GM12872 (cell line): ENCODE measurements around the gene FAM186B.

ENCODE experiments used
- TF ChIP-seq, protein P1 (sequence below): IDR thresholded peaks from 3 replicates; pipeline ENCODE4 v1.5.1; 2011; ENCODE audit warnings: low read depth, mild to moderate bottlenecking, low read length, moderate library complexity; ENCODE audit not compliant: insufficient read depth

Gene FAM186B

DNA sequence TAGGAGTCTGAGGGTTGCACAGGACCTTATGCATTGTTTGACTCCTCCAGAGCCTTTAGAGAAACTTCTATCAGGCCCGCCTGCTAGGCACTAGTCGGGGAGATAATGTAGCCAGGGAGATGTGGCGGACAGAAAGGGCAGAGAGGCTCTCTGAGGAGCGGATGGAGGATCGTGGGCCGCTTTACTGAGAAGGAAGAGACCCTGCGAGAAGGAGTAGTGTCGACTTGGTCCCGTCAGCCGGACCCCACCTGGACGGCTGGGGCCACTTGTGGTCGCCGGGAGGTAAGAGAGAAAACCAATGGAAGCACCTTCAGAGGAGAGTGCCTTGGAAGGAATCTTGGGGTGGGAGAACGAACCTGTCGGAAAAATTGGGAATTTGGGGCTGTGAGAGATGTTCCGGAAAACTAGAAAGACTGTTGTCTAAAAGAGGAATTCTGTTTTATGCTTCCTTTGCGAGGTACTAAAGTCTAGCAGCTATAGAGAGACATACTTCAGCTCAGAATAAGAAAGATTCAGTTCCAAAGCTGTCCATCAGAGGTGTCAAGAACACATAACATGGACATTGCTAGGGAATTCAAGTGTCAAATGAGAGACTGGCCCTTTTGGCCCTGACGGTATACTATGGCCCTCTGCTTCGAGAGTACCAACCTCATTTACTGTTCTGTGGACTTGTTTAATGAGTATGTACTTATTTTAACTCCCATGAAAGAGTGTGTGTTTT, 36.8 kb downstream of the FAM186B start:
- TF ChIP-seq, protein P1, sequence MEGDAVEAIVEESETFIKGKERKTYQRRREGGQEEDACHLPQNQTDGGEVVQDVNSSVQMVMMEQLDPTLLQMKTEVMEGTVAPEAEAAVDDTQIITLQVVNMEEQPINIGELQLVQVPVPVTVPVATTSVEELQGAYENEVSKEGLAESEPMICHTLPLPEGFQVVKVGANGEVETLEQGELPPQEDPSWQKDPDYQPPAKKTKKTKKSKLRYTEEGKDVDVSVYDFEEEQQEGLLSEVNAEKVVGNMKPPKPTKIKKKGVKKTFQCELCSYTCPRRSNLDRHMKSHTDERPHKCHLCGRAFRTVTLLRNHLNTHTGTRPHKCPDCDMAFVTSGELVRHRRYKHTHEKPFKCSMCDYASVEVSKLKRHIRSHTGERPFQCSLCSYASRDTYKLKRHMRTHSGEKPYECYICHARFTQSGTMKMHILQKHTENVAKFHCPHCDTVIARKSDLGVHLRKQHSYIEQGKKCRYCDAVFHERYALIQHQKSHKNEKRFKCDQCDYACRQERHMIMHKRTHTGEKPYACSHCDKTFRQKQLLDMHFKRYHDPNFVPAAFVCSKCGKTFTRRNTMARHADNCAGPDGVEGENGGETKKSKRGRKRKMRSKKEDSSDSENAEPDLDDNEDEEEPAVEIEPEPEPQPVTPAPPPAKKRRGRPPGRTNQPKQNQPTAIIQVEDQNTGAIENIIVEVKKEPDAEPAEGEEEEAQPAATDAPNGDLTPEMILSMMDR: peak; percentile 11; the same call in 1 of the 3 replicates

DNA sequence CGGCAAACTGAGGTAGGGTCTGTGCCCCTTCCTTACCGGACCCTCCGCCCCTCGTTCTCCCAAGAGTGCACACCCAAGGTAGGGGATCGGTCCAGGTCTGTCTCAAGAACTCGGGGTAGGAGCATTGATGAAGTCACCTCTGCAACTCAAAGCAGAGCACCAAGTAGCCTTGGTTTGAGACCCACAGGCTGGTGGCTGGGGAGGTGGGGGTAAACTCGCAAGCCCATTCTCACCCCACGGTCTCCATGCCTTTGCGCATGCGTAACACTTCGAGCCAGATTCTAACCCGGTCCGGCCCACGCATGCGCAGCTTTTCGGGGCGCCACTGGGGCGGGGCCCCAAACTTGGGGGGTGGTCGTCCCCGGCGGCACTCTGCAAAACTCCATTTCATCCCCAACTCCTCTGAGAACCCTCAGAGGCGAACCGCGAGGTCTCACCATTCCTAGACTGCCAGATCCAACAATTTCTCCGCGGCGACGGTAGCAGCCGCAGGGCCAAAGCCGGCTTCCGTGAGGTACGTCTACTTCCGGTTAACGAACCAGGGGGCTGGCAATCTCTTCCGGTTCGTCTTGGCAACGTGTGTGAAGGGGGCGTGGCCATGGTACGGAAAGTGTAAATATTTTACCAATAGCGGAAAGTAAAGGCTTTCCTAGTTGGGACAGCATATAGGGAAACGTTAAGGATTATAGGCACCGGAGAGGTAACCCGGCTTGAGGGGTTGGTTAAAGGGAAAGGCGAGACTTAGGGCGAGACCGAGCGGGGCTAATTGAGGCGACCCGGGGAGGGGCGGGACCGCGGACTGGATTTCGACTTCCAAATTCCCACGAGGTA, 37.6 kb downstream of the FAM186B start, which contains the start of gene MCRS1:
MCRS1 (minus strand) TSS at position 532 of the 831 bp plus-strand sequence. CDS start 1,411 bp downstream, outside the sequence.
- TF ChIP-seq, protein P1: no peak

DNA sequence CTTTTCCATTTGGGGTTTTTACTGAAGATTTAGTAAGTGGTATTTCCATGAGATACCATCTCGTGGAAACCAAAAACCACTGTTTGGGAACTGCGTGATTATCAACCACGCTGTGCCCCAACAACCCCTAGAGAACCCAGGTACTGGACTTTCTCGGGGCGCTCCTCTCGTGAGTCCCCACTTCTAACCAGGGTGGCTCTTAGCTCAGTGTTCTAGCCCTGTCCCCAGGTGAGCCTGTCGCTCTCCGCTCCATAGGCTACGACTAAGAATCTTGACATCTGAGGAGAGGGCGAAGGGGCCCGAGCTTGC, 38.2 kb downstream of the FAM186B start:
- TF ChIP-seq, protein P1: no peak

DNA sequence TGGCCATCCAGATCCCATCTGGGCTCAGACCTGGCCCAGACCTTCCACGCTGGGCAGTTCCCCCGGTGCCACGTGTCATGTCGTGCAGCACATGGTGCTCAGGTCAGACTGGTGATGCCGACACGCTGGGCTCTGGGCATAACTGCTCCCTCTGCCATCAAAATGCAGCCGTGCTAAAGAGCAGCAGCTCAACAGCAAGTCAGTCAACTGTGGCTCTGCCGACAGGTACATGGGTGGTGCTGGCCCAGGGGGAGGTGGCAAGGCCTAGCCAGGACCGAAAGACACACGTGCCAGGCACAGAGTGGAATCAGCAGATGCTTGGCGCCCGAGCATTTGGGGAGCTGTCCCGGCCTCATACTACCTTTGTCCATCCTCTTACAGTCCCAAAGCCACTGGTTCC, 39.1 kb downstream of the FAM186B start:
- TF ChIP-seq, protein P1: no peak

DNA sequence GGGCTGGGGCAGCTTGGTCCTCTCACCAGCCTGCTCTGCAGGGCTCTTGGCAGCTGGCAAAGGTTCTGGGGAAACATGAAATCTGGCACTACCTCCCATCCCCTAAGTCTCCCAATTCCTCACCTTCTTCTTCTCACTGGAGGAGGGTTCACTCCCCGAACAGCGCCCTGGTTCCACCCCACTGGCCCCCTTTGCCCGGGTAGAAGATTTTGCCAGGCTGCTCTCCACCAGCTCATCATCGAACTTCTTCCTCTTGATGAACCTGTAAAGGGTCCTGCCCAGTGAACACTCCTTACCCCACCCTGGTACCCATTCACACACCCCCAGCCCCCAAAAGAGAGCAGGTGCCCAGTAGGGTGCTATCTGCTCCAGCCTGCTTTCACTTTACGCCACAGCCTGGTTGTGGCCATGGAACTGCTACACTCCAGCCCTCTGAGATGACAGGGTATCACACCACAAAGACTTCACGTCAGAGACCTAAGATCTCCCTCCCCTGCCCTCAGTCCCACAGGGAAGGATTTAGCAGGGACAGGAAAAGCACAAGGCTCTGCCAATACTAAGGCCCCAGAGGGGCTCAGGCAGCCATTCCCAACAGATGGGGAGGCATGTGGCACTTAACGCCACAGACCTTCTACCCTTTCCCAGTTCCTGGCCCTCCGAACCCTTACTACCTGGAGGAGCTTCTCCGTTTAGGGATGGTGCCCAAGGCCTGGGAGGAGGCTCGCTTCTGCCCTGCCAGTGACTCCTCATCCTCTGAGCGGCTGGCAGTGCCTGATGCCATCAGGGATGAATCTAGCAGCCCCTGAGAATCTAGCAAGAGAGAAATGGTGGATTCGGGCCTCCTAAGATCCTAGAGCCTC, 39.8 kb downstream of the FAM186B start:
- TF ChIP-seq, protein P1: no peak

DNA sequence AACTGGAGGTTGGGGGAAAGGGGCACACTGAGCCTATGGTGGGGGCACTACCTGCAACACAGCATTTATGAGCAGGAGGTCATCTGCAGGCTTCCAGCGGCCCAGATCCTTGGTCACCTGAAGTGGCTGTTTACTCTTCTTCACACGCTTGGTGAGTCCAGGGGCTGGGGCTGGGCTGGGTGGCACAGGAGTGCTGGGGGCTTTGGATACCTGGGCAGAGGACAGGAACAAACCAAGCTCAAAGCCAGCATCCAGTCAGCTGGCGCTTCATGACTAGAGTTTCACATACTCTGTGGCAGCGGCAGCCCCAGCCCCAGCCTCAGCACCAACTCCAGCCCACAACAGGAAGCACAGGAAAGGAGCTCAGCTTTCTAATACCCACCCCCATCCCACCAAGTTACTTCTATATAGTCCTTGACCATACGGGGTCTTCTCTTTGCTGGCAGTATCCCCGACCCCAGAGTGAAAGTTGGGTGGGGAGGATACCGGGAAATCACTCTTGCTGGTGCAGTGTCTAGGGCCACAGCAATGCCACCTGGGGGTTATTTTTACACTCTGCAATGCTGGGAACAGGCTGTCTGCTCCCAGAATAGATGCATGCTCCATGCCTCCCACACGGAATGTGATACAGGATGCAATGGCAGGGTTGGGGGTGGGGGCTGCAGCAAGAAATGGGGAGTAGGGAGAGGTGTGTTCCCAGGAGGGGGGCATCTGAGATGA, 40.6 kb downstream of the FAM186B start:
- TF ChIP-seq, protein P1: no peak
